Muscle layer of colon (tissue), 2 donors: ENCODE measurements around the gene UNK.

Experiments used
- H3K27ac ChIP-seq: one replicate; pipeline ENCODE4 v1.7.0; 2013; ENCODE audit warnings: low read depth, mild to moderate bottlenecking, low read length, moderate library complexity
- H3K27me3 ChIP-seq, 2 donors: one replicate each; pipeline ENCODE4 v1.7.0; 2013; ENCODE audit warnings: low read length in 2 of 2, mild to moderate bottlenecking in 2 of 2; ENCODE audit not compliant: insufficient read depth in 2 of 2, control insufficient read depth in 1 of 2
- H3K36me3 ChIP-seq: one replicate; pipeline ENCODE4 v1.7.0; 2013; ENCODE audit warnings: mild to moderate bottlenecking, low read length; ENCODE audit not compliant: insufficient read depth
- H3K4me1 ChIP-seq: one replicate; pipeline ENCODE4 v1.7.0; 2013; ENCODE audit warnings: mild to moderate bottlenecking, low read length; ENCODE audit not compliant: insufficient read depth
- H3K4me3 ChIP-seq, 2 donors: one replicate each; pipeline ENCODE4 v1.7.0; 2013; ENCODE audit warnings: low read length in 2 of 2, low read depth in 1 of 2, mild to moderate bottlenecking in 1 of 2, moderate library complexity in 1 of 2
- H3K9ac ChIP-seq: one replicate; pipeline ENCODE4 v1.7.0; 2013; ENCODE audit warnings: low read length
- H3K9me3 ChIP-seq: one replicate; pipeline ENCODE4 v1.7.0; 2013; ENCODE audit warnings: mild to moderate bottlenecking, low read length
- donor health status: abdominal sarcoma.
- donor health status: Adenocarcinoma of cecum.

The UNK gene

GRCh38 chr17:75765981-75766380, 18.6 kb upstream of the UNK start:
- H3K9ac ChIP-seq: no peak overlapping the region
- peaks cover 10% of the 10 kb centered on the region for H3K4me1 ChIP-seq
- H3K27ac ChIP-seq: no peak overlapping the region
- H3K9me3 ChIP-seq: no peaks in the 10 kb centered on the region
- H3K36me3 ChIP-seq: no peaks in the 10 kb centered on the region
- no peak overlapping the region for H3K4me3 ChIP-seq
- no peaks in the 10 kb centered on the region for H3K27me3 ChIP-seq

GRCh38 chr17:75767881-75768280, 16.7 kb upstream of the UNK start:
- H3K36me3 ChIP-seq: no peaks in the 10 kb centered on the region
- no peak overlapping the region for H3K9ac ChIP-seq
- no peaks in the 10 kb centered on the region for H3K27me3 ChIP-seq
- peaks cover 10% of the 10 kb centered on the region for H3K4me1 ChIP-seq
- H3K9me3 ChIP-seq: no peaks in the 10 kb centered on the region
- H3K4me3 ChIP-seq: no peak overlapping the region
- H3K27ac ChIP-seq: no peak overlapping the region

GRCh38 chr17:75769536-75769935, 15.1 kb upstream of the UNK start:
- Histone ChIP-seq H3K9ac (no peak overlapping the region), H3K27me3 (no peaks in the 10 kb centered on the region), H3K36me3 (peaks cover 7% of the 10 kb centered on the region), H3K9me3 (no peaks in the 10 kb centered on the region), H3K27ac (no peak overlapping the region), H3K4me1 (no peaks in the 10 kb centered on the region), H3K4me3 (no peak overlapping the region)

DNA sequence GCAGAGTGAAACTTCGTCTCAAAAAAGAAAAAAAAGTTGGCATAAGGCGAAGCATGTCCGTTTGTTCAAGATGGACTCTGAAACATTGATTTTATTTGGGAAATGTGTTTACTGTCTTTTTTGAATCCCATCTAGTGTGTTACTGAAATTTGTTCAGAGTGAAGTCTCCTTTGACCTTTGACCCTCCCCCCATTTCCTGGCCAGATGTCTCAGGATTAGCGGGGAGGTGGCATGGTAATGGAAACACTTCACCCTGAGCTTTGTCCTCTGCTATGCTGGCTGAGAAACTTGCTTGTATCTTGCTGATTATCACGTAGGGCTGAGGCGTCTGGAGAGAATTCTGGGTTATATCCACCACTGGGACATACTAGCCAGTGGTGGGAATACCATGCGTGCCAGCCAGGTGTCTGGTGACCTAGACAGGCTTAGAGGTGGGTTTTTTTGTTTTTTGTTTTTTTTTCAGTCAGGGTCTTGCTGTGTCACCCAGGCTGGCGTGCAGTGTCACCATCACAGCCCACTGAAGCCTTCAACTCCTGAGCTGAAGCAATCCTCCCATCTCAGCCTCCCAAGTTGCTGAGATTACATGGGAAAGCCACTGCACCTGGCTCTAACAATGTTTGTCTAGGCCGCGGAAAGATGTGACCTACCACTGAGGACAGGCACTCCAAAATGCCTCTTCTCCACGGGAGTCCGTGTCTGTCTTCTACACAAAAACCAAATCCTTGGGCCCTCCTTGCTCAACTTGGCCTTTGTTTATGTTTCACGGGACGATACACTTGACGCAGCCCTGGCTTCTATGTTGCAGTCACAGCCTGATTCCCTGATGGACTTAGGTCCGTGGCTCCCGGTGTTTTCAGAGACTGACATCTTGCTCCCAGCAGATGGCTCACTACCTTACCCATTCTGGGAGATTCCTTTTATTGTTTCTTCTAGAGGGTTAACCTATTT, 13.0 kb upstream of the UNK start:
- peaks cover 17% of the 10 kb centered on the region for H3K4me1 ChIP-seq
- H3K9me3 ChIP-seq: no peaks in the 10 kb centered on the region
- no peak overlapping the region for H3K9ac ChIP-seq
- no peak overlapping the region for H3K4me3 ChIP-seq
- H3K27me3 ChIP-seq: no peaks in the 10 kb centered on the region
- H3K27ac ChIP-seq: no peak overlapping the region
- peaks cover 21% of the 10 kb centered on the region for H3K36me3 ChIP-seq

GRCh38 chr17:75773121-75773807, 11.3 kb upstream of the UNK start:
- peaks cover 38% of the 10 kb centered on the region for H3K36me3 ChIP-seq
- no peak overlapping the region for H3K4me3 ChIP-seq
- H3K9ac ChIP-seq: no peak overlapping the region
- H3K9me3 ChIP-seq: no peaks in the 10 kb centered on the region
- H3K27me3 ChIP-seq: no peaks in the 10 kb centered on the region
- peaks cover 28% of the 10 kb centered on the region for H3K4me1 ChIP-seq
- no peak overlapping the region for H3K27ac ChIP-seq

DNA sequence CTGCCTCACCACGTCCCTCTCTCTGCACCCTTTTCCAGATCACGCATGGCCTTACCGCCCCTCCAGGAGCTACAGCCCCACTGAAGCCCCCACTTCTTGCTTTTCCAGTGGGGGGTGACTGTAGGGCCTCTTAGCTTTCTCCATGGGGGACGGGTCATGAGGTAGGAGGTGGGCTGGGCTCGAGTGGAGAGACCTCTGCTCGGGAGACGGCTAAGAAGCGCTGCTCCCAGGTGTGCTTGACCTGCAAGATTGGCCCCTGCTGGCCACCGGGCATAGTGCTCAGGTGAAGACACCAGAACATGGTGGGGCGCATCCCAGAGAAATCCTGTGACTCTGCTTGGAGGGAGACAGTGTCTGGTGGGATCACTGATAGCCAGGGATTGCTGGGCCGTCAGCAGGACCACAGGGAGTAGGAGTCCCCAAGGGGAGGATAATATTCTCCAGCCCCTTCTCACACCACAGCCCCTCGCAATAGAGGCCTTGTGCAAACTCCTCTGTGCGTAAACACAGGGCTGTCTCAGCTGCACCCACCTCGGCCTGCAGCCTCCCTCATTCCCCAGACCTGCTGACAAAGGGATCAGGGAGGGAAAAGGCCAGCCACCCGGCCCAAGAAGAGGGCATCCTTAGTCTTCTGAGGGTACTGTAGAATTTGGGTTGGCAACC, 10.7 kb upstream of the UNK start:
- no peaks in the 10 kb centered on the region for H3K9me3 ChIP-seq
- no peak overlapping the region for H3K9ac ChIP-seq
- peaks cover 28% of the 10 kb centered on the region for H3K4me1 ChIP-seq
- no peak overlapping the region for H3K4me3 ChIP-seq
- H3K27me3 ChIP-seq: no peaks in the 10 kb centered on the region
- H3K27ac ChIP-seq: no peak overlapping the region
- H3K36me3 ChIP-seq: peaks cover 45% of the 10 kb centered on the region

GRCh38 chr17:75774471-75774990, 10.1 kb upstream of the UNK start:
- Histone ChIP-seq H3K27me3 (no peaks in the 10 kb centered on the region), H3K36me3 (peaks cover 45% of the 10 kb centered on the region), H3K4me1 (peaks cover 28% of the 10 kb centered on the region), H3K27ac (peak overlapping the region; percentile 32), H3K9me3 (no peaks in the 10 kb centered on the region), H3K4me3 (no peak overlapping the region), H3K9ac (no peak overlapping the region)

DNA sequence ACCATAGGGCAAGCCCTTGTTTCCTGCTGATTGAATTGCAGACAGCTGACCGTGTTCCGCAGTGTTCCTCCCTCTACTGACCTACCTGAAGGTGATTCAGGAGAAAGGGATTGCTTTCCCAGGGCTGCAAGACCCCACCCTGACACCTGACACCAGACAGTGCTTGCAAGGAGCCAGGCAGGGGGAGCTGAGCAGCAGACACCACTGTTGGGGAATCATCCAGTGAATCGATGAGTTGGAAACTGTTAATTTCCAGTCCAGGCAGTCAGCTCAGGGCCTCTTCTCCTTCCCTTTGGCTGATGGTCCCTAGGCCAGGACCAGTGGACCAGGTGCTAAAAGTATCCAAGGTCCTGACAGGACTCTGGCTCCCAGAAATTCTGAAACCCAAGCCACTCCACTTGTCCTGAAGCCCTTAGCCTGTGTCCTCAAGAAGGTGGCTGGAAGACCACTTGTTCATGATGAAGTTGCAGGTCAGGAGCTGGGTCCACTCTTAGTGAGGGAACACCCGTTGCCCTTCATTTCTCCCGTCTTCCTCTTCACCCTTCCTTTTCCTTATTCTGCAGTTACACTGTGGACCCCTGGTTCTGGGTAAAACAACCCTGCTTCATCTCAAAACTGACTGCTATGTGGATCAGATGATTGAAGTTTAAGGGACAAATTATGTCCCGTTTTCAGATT, 9.5 kb upstream of the UNK start:
- H3K36me3 ChIP-seq: peaks cover 45% of the 10 kb centered on the region
- no peak overlapping the region for H3K9ac ChIP-seq
- no peaks in the 10 kb centered on the region for H3K9me3 ChIP-seq
- peaks cover 28% of the 10 kb centered on the region for H3K4me1 ChIP-seq
- H3K27ac ChIP-seq: peak overlapping the region; percentile 32
- no peaks in the 10 kb centered on the region for H3K27me3 ChIP-seq
- H3K4me3 ChIP-seq: no peak overlapping the region

GRCh38 chr17:75776386-75777295, 8.0 kb upstream of the UNK start:
- H3K9ac ChIP-seq: no peak overlapping the region
- H3K36me3 ChIP-seq: peaks cover 45% of the 10 kb centered on the region
- peak overlapping the region; percentile 34 to 92 for H3K4me3 ChIP-seq
- H3K27me3 ChIP-seq: no peaks in the 10 kb centered on the region
- H3K27ac ChIP-seq: peak overlapping the region; percentile 41
- peaks cover 28% of the 10 kb centered on the region for H3K4me1 ChIP-seq
- H3K9me3 ChIP-seq: no peaks in the 10 kb centered on the region

DNA sequence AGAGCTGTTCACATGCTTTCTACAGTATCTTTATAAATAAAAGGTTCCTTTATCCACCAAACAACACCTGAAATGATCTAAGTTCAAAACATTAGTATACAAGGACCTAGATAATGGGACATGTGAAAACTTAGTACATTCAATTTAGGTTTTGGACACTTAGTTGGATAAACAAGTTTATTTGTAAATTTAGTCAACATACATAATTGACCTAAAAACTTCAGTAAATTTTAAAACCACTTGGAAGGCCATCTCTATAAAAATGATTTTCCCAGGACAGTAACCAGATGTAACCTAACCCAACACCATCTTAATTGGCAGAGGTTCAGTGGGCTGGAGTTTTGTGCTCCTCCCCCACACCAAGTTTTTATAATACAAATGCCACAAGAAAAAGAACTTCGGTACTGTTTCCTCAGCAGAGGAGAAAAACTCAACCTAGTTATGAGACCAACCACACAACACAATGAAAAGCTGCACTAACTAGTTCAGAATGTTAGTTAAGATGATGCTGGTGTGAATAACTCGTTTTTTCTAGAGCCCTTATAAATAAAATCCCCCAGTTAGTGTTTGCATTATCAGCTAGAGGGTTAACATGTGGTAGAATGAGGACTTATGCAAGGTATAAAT, 7.2 kb upstream of the UNK start:
- Histone ChIP-seq H3K27ac (peak overlapping the region; percentile 41), H3K36me3 (peaks cover 45% of the 10 kb centered on the region), H3K4me3 (peak overlapping the region; percentile 42 to 92), H3K4me1 (peaks cover 28% of the 10 kb centered on the region), H3K9ac (peak overlapping the region; percentile 58), H3K27me3 (no peaks in the 10 kb centered on the region), H3K9me3 (no peaks in the 10 kb centered on the region)
